HepG2 (cell line): Measurements from ENCODE around the gene FAS. TPM values are rescaled to one million over a fixed set of nuclear protein-coding genes. Genes with fewer than 3 reads are reported as not detected.

Experiments
- ARID4A ChIP-seq: sonication (generic); formaldehyde crosslinking; IDR thresholded peaks from 2 replicates; pipeline ENCODE4 v1.5.0; 2020; ENCODE audit warnings: mild to moderate bottlenecking, missing genetic modification reagents, borderline replicate concordance
- ELF4 ChIP-seq: sonication (generic); formaldehyde crosslinking; IDR thresholded peaks from 2 replicates; pipeline ENCODE4 v1.5.0; 2020; ENCODE audit warnings: missing genetic modification reagents, mild to moderate bottlenecking, moderate library complexity, borderline replicate concordance
- MLXIP ChIP-seq: sonication (generic); formaldehyde crosslinking; IDR thresholded peaks from 2 replicates; pipeline ENCODE4 v1.9.0; 2021; ENCODE audit warnings: missing genetic modification reagents, borderline replicate concordance
- NR2F2 ChIP-seq: IDR thresholded peaks from 2 replicates; pipeline ENCODE4 v1.6.1; 2012; ENCODE audit warnings: low read depth, inconsistent platforms, borderline replicate concordance
- polyA plus RNA-seq, 8 experiments: library from polyadenylated mRNA; depleted of rRNA in 3 of 8; stranded (reverse) in 7 of 8; unstranded in 1 of 8; fragments of >200 nt; fragmentation: Illumina TruSeq in 4 of 8; extraction: Trizol in 4 of 8; gene quantifications; 2 replicates each; pipeline versions ENCODE4 v1.2.1 to v1.2.3, GENCODE V29; 2011 to 2016; ENCODE audit warnings: low read depth in 4 of 8, missing spikeins in 1 of 8, mixed read lengths in 1 of 8; ENCODE audit not compliant: insufficient read depth in 1 of 8
- total RNA-seq, 5 experiments: library from RNA; depleted of rRNA; stranded (reverse); fragments of >200 nt; fragmentation: Illumina TruSeq; extraction: Trizol; gene quantifications; 2 replicates each; pipeline ENCODE4 v1.2.3, GENCODE V29; 2016; ENCODE audit warnings: low read depth in 1 of 5
- TF ChIP-seq, protein P1 (sequence below): sonication (generic); formaldehyde crosslinking; IDR thresholded peaks from 2 replicates; pipeline ENCODE4 v1.4.0; 2020; ENCODE audit warnings: mild to moderate bottlenecking, missing genetic modification reagents
- TF ChIP-seq, protein P2 (sequence below): IDR thresholded peaks from 2 replicates; pipeline ENCODE4 v1.6.1; 2016; ENCODE audit warnings: low read depth
- TF ChIP-seq, protein P3 (sequence below): sonication (generic); formaldehyde crosslinking; conservative IDR thresholded peaks from 2 replicates; pipeline ENCODE4 v1.4.0; 2020; ENCODE audit warnings: missing genetic modification reagents

FAS gene
- total and polyA plus RNA-seq, 2 of the 13 experiments (the other 11 are each of a cell fraction or from before 2014, with no cell fraction given) = 5.9 to 17.9 TPM

DNA sequence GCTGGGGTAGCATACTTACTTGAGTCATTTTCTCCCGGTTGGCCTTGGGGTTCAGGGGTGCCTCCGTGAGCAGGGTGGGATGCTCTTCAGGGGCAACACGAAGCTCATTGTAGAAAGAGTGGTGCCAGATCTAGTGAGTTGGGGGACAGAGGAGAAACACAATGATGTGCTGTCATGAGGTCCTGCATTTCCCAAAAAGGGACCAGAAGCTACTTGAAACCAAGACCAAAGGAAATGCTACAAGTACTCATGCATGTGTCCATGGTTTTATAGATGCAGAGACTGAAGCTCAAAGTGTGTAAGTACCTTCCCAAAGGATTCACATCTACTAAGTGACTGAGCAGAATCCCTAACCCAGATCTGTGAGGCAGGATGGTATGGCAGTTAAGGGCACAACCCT lies 46.8 kb upstream of the FAS start (continued):
- TF ChIP-seq, protein P1, sequence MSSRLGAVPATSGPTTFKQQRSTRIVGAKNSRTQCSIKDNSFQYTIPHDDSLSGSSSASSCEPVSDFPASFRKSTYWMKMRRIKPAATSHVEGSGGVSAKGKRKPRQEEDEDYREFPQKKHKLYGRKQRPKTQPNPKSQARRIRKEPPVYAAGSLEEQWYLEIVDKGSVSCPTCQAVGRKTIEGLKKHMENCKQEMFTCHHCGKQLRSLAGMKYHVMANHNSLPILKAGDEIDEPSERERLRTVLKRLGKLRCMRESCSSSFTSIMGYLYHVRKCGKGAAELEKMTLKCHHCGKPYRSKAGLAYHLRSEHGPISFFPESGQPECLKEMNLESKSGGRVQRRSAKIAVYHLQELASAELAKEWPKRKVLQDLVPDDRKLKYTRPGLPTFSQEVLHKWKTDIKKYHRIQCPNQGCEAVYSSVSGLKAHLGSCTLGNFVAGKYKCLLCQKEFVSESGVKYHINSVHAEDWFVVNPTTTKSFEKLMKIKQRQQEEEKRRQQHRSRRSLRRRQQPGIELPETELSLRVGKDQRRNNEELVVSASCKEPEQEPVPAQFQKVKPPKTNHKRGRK (CRISPR knock-in tag) = no peak
- TF ChIP-seq MLXIP (CRISPR knock-in tag) (no peak), ELF4 (no peak), NR2F2 (no peak), ARID4A (CRISPR knock-in tag) (no peak)
- TF ChIP-seq, protein P2, sequence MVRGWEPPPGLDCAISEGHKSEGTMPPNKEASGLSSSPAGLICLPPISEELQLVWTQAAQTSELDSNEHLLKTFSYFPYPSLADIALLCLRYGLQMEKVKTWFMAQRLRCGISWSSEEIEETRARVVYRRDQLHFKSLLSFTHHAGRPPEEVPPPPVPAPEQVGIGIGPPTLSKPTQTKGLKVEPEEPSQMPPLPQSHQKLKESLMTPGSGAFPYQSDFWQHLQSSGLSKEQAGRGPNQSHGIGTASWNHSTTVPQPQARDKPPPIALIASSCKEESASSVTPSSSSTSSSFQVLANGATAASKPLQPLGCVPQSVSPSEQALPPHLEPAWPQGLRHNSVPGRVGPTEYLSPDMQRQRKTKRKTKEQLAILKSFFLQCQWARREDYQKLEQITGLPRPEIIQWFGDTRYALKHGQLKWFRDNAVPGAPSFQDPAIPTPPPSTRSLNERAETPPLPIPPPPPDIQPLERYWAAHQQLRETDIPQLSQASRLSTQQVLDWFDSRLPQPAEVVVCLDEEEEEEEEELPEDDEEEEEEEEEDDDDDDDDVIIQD (CRISPR knock-in tag) = no peak
- TF ChIP-seq, protein P3, sequence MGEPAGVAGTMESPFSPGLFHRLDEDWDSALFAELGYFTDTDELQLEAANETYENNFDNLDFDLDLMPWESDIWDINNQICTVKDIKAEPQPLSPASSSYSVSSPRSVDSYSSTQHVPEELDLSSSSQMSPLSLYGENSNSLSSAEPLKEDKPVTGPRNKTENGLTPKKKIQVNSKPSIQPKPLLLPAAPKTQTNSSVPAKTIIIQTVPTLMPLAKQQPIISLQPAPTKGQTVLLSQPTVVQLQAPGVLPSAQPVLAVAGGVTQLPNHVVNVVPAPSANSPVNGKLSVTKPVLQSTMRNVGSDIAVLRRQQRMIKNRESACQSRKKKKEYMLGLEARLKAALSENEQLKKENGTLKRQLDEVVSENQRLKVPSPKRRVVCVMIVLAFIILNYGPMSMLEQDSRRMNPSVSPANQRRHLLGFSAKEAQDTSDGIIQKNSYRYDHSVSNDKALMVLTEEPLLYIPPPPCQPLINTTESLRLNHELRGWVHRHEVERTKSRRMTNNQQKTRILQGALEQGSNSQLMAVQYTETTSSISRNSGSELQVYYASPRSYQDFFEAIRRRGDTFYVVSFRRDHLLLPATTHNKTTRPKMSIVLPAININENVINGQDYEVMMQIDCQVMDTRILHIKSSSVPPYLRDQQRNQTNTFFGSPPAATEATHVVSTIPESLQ (CRISPR knock-in tag) = no peak
